Karpas-422 (cell line): ENCODE measurements around the gene IQSEC1. TPM values are rescaled to one million over a fixed set of nuclear protein-coding genes. Genes with fewer than 3 reads are reported as not detected.

ENCODE experiments used
- DNase-seq: peaks from one replicate; pipeline ENCODE4 v3.0.0-alpha.2; 2015
- H2AFZ ChIP-seq: fragments of 200-600 bp; sonication (generic); 2 replicates; pipeline ENCODE4 v1.6.1; 2014; ENCODE audit warnings: antibody characterized with exemption, low read length, mixed read lengths
- H3K27ac ChIP-seq: fragments of 200-600 bp; sonication (generic); 2 replicates; pipeline ENCODE4 v1.5.1; 2014; ENCODE audit warnings: mild to moderate bottlenecking, low read length, moderate library complexity
- H3K27me3 ChIP-seq: fragments of 200-600 bp; sonication (generic); 2 replicates; pipeline ENCODE4 v1.6.1; 2014; ENCODE audit warnings: low read length, mixed read lengths
- H3K36me3 ChIP-seq: fragments of 200-600 bp; sonication (generic); 2 replicates; pipeline ENCODE4 v1.6.1; 2014; ENCODE audit warnings: low read length, mixed read lengths; ENCODE audit not compliant: insufficient read depth
- H3K4me1 ChIP-seq: fragments of 200-600 bp; sonication (generic); 2 replicates; pipeline ENCODE4 v1.6.1; 2014; ENCODE audit warnings: mild to moderate bottlenecking, low read length, mixed read lengths
- H3K4me2 ChIP-seq: fragments of 200-600 bp; sonication (generic); 2 replicates; pipeline ENCODE4 v1.6.1; 2014; ENCODE audit warnings: low read length, low read depth, mild to moderate bottlenecking; ENCODE audit not compliant: poor library complexity, severe bottlenecking
- H3K4me3 ChIP-seq: fragments of 200-600 bp; sonication (generic); 2 replicates; pipeline ENCODE4 v1.5.1; 2014; ENCODE audit warnings: mild to moderate bottlenecking, antibody characterized with exemption, low read length, mixed read lengths
- H3K79me2 ChIP-seq: fragments of 200-600 bp; sonication (generic); 2 replicates; pipeline ENCODE4 v1.6.1; 2014; ENCODE audit warnings: mild to moderate bottlenecking, low read length, mixed read lengths
- H3K9ac ChIP-seq: fragments of 200-600 bp; sonication (generic); 2 replicates; pipeline ENCODE4 v1.6.0; 2014; ENCODE audit warnings: low read length
- H3K9me2 ChIP-seq: fragments of 200-600 bp; sonication (generic), shearing (Covaris generic); replicated peaks from 2 replicates; pipeline ENCODE4 v1.6.0; 2014; ENCODE audit warnings: mild to moderate bottlenecking, low read length, moderate library complexity; ENCODE audit not compliant: insufficient read depth
- H3K9me3 ChIP-seq: fragments of 300-700, 200-600 bp; sonication (generic); 2 replicates; pipeline ENCODE4 v1.6.1; 2014; ENCODE audit warnings: low read length, mixed read lengths
- H4K20me1 ChIP-seq: fragments of 200-600 bp; sonication (generic); 2 replicates; pipeline ENCODE4 v1.6.1; 2014; ENCODE audit warnings: mild to moderate bottlenecking, antibody characterized with exemption, low read length, low read depth; ENCODE audit not compliant: insufficient read depth
- total RNA-seq: library from RNA; depleted of rRNA; stranded (reverse); fragments of >200 nt; shearing (Covaris generic); gene quantifications from 2 replicates; pipeline ENCODE4 v1.2.3, GENCODE V29; 2014; ENCODE audit warnings: low replicate concordance

Gene IQSEC1
- total RNA-seq, 1 experiment from 2014 or later, result 4.7 TPM

GRCh38 chr3:13115991-13116390 lies 42.8 kb upstream of the IQSEC1 start:
- no peak overlapping the region for H3K27ac ChIP-seq
- no peaks in the 10 kb centered on the region for H3K4me1 ChIP-seq
- no peaks in the 10 kb centered on the region for H3K27me3 ChIP-seq
- H3K36me3 ChIP-seq, result no peaks in the 10 kb centered on the region
- DNase-seq, result no peak
- no peak overlapping the region for H2AFZ ChIP-seq
- H4K20me1 ChIP-seq, result peaks cover 63% of the 10 kb centered on the region
- no peak overlapping the region for H3K4me2 ChIP-seq
- no peak overlapping the region for H3K4me3 ChIP-seq
- H3K9me2 ChIP-seq, result no peaks in the 10 kb centered on the region
- H3K9ac ChIP-seq, result no peak overlapping the region
- no peaks in the 10 kb centered on the region for H3K9me3 ChIP-seq
- H3K79me2 ChIP-seq, result no peaks in the 10 kb centered on the region

- no peaks in the 10 kb centered on the region for H3K4me1 ChIP-seq
- H3K4me3 ChIP-seq, result no peak overlapping the region
These were observed 42.3 kb upstream of the IQSEC1 start for GRCh38 chr3:13115576-13115910.

GRCh38 chr3:13114811-13115575 lies 41.8 kb upstream of the IQSEC1 start:
- Histone ChIP-seq H3K4me2 (no peak overlapping the region), H4K20me1 (peaks cover 59% of the 10 kb centered on the region), H3K27me3 (no peaks in the 10 kb centered on the region), H3K36me3 (no peaks in the 10 kb centered on the region), H2AFZ (no peak overlapping the region), H3K79me2 (no peaks in the 10 kb centered on the region), H3K27ac (no peak overlapping the region), H3K9me2 (no peaks in the 10 kb centered on the region), H3K9ac (no peak overlapping the region), H3K9me3 (no peaks in the 10 kb centered on the region), H3K4me3 (no peak overlapping the region), H3K4me1 (no peaks in the 10 kb centered on the region)
- DNase-seq, result no peak

More at GRCh38 chr3:13115576-13115910, 42.3 kb upstream of the IQSEC1 start:
- no peaks in the 10 kb centered on the region for H3K36me3 ChIP-seq
- no peaks in the 10 kb centered on the region for H3K79me2 ChIP-seq
- no peak overlapping the region for H3K27ac ChIP-seq
- no peak for DNase-seq
- H3K27me3 ChIP-seq, result no peaks in the 10 kb centered on the region
- peaks cover 63% of the 10 kb centered on the region for H4K20me1 ChIP-seq
- no peaks in the 10 kb centered on the region for H3K9me3 ChIP-seq
- H3K9ac ChIP-seq, result no peak overlapping the region
- H3K4me2 ChIP-seq, result no peak overlapping the region
- H2AFZ ChIP-seq, result no peak overlapping the region
- no peaks in the 10 kb centered on the region for H3K9me2 ChIP-seq

- no peak for DNase-seq
- H3K4me1 ChIP-seq, result no peaks in the 10 kb centered on the region
These were observed 40.4 kb upstream of the IQSEC1 start for GRCh38 chr3:13113346-13114330.

GRCh38 chr3:13112521-13113345 lies 39.5 kb upstream of the IQSEC1 start:
- H3K4me3 ChIP-seq, result no peak overlapping the region
- no peak overlapping the region for H3K9ac ChIP-seq
- no peak overlapping the region for H3K4me2 ChIP-seq
- H3K4me1 ChIP-seq, result no peaks in the 10 kb centered on the region
- no peaks in the 10 kb centered on the region for H3K9me3 ChIP-seq
- H3K27me3 ChIP-seq, result no peaks in the 10 kb centered on the region
- H4K20me1 ChIP-seq, result peaks cover 56% of the 10 kb centered on the region
- no peaks in the 10 kb centered on the region for H3K79me2 ChIP-seq
- H3K9me2 ChIP-seq, result no peaks in the 10 kb centered on the region
- no peak overlapping the region for H3K27ac ChIP-seq
- no peak for DNase-seq
- no peaks in the 10 kb centered on the region for H3K36me3 ChIP-seq
- H2AFZ ChIP-seq, result no peak overlapping the region

More at GRCh38 chr3:13113346-13114330, 40.4 kb upstream of the IQSEC1 start:
- Histone ChIP-seq H3K27ac (no peak overlapping the region), H3K4me2 (no peak overlapping the region), H3K79me2 (no peaks in the 10 kb centered on the region), H4K20me1 (peaks cover 54% of the 10 kb centered on the region), H3K9ac (no peak overlapping the region), H3K27me3 (no peaks in the 10 kb centered on the region), H3K9me3 (no peaks in the 10 kb centered on the region), H3K36me3 (no peaks in the 10 kb centered on the region), H2AFZ (no peak overlapping the region), H3K9me2 (no peaks in the 10 kb centered on the region), H3K4me3 (no peak overlapping the region)

- DNase-seq, result no peak
- no peaks in the 10 kb centered on the region for H3K36me3 ChIP-seq
- peaks cover 61% of the 10 kb centered on the region for H4K20me1 ChIP-seq
- H3K4me3 ChIP-seq, result no peak overlapping the region
- no peaks in the 10 kb centered on the region for H3K9me2 ChIP-seq
- no peaks in the 10 kb centered on the region for H3K4me1 ChIP-seq
- H2AFZ ChIP-seq, result no peak overlapping the region
- H3K4me2 ChIP-seq, result no peak overlapping the region
- no peaks in the 10 kb centered on the region for H3K9me3 ChIP-seq
- H3K27ac ChIP-seq, result no peak overlapping the region
- no peak overlapping the region for H3K9ac ChIP-seq
- H3K79me2 ChIP-seq, result no peaks in the 10 kb centered on the region
- H3K27me3 ChIP-seq, result no peaks in the 10 kb centered on the region
These were observed 38.8 kb upstream of the IQSEC1 start for GRCh38 chr3:13111873-13112520.

- no peak overlapping the region for H3K4me3 ChIP-seq
These were observed 38.1 kb upstream of the IQSEC1 start for GRCh38 chr3:13111173-13111872.

More at GRCh38 chr3:13111173-13111872, 38.1 kb upstream of the IQSEC1 start:
- Histone ChIP-seq H3K79me2 (no peaks in the 10 kb centered on the region), H3K27ac (no peak overlapping the region), H3K9ac (no peak overlapping the region), H3K4me1 (no peaks in the 10 kb centered on the region), H3K36me3 (no peaks in the 10 kb centered on the region), H2AFZ (no peak overlapping the region), H4K20me1 (peaks cover 56% of the 10 kb centered on the region), H3K4me2 (no peak overlapping the region), H3K27me3 (no peaks in the 10 kb centered on the region), H3K9me3 (no peaks in the 10 kb centered on the region), H3K9me2 (no peaks in the 10 kb centered on the region)
- no peak for DNase-seq
